EL (cell line): ENCODE data around the gene ADRA2A.
A peak's percentile ranks its signal among the peaks of the same experiment; 100 is the strongest.

ENCODE experiments used
- DNase-seq: peaks from one replicate; pipeline ENCODE4 v3.0.0-alpha.2; 2016

The ADRA2A gene

DNA sequence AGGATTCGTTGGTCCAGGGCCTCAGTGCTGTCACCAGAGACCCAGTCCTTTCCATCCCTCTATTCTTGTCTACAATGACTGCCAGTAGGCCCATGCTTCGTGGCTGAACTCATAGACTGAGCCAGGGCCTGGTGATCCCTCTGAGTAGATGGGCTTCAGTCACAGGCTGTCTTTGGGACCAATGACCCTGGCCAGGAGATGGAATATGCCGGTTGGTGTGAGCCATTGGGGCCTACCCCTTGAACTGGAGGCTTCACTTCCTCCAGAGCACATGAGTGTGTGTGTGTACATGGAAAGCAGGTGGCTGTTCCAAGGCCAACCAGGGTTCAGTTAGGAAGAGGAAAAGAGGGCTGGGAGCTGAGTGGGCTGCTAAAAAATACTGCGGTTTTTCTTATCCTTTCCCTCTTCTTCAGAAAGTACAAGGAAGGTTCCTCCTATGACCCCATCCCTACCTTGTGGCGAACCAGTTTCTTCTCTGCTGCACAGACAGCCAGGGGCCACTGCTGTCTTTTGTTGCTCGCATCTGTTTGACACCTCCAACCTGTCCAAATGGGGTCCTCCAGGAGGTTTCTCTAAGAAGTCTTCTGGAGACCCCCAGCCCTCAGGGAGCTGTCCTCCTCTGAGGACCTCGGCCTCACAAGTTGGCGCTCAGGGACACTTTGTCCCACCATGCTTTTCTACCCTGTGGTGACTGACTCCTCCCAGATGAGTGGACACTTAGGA lies 36.6 kb downstream of the ADRA2A start:
- DNase-seq: no peak

DNA sequence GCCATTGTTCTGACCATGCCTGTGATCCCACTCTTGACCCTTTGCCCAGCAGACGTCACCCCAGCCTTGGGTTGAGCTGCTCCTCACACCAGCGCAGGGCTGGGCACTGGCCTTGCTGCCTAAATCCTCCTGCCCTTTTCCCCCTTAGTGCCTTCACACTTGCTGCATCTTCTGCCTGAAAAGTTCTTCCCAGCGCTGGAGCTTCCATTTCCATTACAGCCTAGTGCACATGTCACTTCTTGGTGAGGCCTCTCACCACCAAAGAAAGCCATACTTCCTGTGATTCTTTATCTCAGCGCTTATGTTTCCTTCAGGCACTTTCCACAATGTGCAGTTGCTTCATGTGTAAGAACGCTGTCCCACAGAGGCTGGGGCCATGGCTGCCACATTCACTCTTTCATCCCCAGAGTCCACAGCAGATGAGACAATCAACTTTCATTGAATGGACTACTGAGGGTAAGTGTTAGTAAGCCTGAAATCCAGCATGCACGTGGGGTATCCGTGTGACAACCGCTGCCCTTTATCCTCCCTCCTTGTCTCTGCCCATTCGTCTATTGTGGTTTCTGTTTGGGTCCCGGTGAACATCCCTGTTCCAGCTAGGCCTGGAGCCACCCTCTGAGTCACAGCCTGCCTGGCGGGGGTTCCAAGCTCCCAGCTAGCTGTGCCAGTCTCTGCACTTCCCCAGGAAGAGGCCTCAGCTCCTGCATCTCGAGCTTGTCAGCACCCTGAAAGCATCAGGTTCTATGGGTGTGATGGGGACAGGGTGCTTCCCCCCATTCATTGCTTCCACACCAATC lies 37.3 kb downstream of the ADRA2A start:
- DNase-seq: peak; percentile 42

- DNase-seq: no peak
Measured at GRCh38 chr10:111114758-111115500, 38.1 kb downstream of the ADRA2A start.

DNA sequence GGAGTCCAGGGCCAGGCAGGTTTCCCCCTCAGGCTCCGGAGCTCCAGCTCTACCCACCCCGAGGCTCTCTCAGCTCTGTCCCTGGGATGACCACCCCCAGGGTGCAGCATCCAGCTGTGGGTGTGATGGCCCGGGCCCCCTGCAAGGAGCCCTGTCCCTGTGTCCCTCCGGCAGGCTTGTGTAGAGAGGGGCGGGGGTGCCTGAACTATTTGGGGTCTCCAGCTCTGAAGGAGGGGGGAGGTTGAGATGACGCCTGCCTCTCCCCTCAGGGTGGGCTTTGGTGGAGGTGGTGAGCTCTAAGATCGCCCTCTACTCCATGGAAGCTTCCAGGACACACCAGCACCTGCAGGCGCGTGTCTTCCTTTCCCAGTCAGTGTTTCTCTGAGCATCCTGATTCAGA lies 39.4 kb downstream of the ADRA2A start:
- no peak for DNase-seq

- DNase-seq: no peak
Measured at GRCh38 chr10:111116762-111117445, 40.1 kb downstream of the ADRA2A start.

DNA sequence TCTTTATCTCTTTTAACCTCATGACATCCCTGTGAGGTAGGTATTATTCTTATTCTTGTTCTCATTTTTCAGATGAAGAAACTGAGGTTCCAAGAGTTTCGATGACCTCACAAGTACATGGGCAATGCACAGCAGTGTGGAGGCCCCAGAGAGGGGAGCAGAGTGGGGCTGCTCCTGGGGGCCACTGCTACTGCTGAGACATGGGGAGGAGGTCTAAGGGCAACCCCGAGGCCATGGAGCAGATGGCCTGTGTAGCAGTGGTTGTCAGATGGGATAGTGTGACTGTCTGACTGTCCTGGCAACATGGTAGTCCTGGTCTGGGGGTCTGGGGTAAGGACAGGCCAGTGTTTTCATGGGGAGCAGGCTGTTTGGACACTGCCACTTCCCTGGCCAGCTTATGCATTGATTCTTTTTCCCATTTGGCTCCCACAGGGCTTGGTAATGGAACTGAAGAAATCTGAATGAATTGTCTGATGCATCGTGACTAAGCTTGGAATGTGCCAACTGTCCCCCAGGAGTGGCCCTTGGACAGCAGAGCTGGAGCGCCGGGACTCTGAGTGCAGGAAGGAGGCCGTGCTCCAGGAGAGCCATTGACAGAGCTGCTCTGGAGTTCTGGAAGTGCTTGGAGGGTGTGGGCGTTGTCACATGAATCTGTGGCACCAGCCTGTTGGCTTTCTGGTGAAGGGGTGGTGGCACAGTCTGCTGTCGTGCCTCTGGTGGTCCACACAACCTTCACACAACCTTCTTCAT lies 40.9 kb downstream of the ADRA2A start:
- DNase-seq: no peak

GRCh38 chr10:111118758-111119157 lies 41.9 kb downstream of the ADRA2A start:
- DNase-seq: no peak

DNA sequence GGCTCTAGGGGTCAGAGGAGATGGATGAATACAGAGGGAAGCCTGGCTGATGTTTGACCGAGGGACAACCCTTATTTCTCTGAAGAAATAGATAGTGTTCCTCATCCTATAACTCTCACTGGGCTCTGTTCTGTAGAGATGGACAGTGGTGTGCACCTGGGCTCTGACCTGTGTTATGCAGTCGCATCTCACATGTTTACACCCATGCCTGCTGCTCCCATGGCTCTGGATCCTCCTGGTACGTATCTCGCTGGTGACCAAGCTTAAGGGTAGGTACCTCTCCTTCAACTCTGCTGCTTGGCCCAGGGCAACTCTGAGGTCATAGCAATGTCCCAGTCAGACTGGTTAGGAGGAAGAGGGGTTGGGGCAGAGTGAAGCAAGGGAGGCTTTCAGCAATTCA lies 42.8 kb downstream of the ADRA2A start:
- no peak for DNase-seq

- DNase-seq: no peak
Measured at GRCh38 chr10:111122127-111122526, 45.3 kb downstream of the ADRA2A start.

- DNase-seq: no peak
Measured at GRCh38 chr10:111123883-111124282, 47.1 kb downstream of the ADRA2A start.

GRCh38 chr10:111125102-111125501 lies 48.3 kb downstream of the ADRA2A start:
- DNase-seq: no peak

DNA sequence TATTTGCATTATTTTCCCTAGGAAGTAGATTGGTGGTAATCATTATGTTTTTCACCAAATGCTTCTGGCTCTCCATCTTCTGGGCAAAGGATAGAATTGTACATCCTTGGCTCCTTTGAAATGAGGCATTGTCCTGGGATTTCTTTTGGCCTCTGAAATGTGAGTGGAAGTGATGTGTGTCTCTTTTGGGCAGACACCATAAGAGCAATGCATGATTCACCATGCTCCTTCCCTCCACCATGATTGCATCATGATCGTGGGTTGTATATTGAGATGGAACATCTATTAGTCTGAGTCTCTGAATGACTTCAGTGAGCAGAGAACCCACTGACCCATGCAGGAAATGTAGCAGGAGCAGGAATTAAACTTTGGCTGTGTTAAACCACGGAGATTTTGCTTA lies 49.2 kb downstream of the ADRA2A start:
- peak; percentile 41 for DNase-seq

DNA sequence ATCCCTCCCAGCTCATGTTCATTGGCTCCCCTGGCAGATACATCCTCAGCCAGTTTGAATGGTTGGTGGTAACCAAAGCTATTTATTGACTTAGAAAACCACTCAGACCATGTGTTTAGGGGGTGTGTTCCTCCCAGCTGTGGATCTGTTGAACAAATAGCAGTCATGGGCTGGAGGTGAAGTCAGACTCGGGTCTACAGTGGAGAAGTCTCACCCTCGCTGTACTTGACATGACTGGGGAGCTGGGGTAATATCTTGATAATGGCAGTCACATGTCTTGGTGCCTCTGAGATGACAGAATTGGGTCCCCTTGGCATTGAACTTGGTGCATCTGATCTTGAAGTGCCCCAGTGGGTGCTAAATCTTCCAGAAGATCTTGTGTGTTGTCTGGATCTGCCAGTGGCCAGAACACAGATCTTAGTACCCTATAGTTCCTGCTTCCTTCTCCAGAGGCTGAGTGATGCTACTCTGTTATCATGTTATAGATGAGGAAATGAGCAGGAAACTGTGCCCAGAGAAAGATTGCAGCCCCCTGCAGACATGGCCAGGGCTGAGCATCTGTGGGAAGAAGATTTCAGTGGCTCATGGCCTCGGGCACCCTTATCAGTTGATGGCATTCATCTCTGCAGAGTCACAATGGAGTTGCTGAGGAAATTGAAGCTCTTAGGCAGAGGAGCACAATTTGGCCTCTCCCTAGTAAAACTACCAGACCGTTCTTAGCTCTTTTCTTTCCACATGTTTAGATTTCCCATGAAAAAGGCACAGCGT lies 50.4 kb downstream of the ADRA2A start:
- DNase-seq: no peak

GRCh38 chr10:111128331-111129180 lies 51.7 kb downstream of the ADRA2A start:
- peak; percentile 73 for DNase-seq

- DNase-seq: no peak
Measured at GRCh38 chr10:111129363-111129762, 52.5 kb downstream of the ADRA2A start.

- DNase-seq: no peak
Measured at GRCh38 chr10:111130471-111130870, 53.6 kb downstream of the ADRA2A start.
